Measurements from ENCODE around the gene HSPA12B. TPM values are rescaled to one million over a fixed set of nuclear protein-coding genes. Genes with fewer than 3 reads are reported as not detected.

The HSPA12B gene
- polyA plus RNA-seq, 2 of the 4 experiments (the other 2 are of a cell fraction): 0.37 to 1.2 TPM

DNA sequence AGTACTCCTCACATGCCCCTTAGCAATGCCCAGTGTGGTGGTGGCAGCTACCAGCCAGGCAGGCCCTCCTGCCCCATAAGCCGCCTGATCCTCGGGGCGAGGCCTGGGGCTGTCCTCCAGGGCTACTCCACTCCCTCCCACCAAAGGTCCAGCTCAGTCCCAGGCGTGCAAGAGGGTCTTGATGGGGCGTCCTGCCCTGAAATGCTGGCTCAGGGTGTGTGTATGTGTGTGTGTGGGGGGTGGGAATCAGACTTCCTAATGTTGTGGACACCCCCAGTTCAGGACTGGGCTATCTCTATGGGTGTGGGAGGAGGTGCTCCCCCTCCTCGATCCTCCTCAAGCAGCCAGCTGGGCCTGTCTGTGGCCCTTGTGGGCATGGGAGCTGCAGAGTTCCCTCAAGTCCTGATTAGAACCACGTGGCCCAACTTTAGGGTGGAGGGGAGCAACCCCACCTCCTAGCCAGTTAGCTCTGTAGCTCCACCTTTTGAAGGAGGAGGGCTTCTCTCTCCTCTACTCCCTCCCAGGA, 7.5 kb downstream of the HSPA12B start (continued):
- TF ChIP-seq, protein P1, sequence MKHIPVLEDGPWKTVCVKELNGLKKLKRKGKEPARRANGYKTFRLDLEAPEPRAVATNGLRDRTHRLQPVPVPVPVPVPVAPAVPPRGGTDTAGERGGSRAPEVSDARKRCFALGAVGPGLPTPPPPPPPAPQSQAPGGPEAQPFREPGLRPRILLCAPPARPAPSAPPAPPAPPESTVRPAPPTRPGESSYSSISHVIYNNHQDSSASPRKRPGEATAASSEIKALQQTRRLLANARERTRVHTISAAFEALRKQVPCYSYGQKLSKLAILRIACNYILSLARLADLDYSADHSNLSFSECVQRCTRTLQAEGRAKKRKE (CRISPR knock-in tag; IDR thresholded peaks at IDR 0.05; ENCODE audit: low read depth): no peak
- no peak for TF ChIP-seq ZFP36 (IDR thresholded peaks at IDR 0.05; ENCODE audit: borderline replicate concordance, partially characterized antibody)
- TF ChIP-seq, protein P2, sequence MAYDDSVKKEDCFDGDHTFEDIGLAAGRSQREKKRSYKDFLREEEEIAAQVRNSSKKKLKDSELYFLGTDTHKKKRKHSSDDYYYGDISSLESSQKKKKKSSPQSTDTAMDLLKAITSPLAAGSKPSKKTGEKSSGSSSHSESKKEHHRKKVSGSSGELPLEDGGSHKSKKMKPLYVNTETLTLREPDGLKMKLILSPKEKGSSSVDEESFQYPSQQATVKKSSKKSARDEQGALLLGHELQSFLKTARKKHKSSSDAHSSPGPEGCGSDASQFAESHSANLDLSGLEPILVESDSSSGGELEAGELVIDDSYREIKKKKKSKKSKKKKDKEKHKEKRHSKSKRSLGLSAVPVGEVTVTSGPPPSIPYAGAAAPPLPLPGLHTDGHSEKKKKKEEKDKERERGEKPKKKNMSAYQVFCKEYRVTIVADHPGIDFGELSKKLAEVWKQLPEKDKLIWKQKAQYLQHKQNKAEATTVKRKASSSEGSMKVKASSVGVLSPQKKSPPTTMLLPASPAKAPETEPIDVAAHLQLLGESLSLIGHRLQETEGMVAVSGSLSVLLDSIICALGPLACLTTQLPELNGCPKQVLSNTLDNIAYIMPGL (CRISPR knock-in tag; IDR thresholded peaks at IDR 0.05; ENCODE audit: borderline replicate concordance): no peak
- TF ChIP-seq, protein P3, sequence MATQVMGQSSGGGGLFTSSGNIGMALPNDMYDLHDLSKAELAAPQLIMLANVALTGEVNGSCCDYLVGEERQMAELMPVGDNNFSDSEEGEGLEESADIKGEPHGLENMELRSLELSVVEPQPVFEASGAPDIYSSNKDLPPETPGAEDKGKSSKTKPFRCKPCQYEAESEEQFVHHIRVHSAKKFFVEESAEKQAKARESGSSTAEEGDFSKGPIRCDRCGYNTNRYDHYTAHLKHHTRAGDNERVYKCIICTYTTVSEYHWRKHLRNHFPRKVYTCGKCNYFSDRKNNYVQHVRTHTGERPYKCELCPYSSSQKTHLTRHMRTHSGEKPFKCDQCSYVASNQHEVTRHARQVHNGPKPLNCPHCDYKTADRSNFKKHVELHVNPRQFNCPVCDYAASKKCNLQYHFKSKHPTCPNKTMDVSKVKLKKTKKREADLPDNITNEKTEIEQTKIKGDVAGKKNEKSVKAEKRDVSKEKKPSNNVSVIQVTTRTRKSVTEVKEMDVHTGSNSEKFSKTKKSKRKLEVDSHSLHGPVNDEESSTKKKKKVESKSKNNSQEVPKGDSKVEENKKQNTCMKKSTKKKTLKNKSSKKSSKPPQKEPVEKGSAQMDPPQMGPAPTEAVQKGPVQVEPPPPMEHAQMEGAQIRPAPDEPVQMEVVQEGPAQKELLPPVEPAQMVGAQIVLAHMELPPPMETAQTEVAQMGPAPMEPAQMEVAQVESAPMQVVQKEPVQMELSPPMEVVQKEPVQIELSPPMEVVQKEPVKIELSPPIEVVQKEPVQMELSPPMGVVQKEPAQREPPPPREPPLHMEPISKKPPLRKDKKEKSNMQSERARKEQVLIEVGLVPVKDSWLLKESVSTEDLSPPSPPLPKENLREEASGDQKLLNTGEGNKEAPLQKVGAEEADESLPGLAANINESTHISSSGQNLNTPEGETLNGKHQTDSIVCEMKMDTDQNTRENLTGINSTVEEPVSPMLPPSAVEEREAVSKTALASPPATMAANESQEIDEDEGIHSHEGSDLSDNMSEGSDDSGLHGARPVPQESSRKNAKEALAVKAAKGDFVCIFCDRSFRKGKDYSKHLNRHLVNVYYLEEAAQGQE (IDR thresholded peaks at IDR 0.05): no peak
- TF ChIP-seq RCOR1 (IDR thresholded peaks at IDR 0.05; ENCODE audit: low read depth, low read length): no peak
- TF ChIP-seq JUNB (IDR thresholded peaks at IDR 0.05): no peak
- no peak for TF ChIP-seq NPAS2 (CRISPR knock-in tag; IDR thresholded peaks at IDR 0.05; ENCODE audit: borderline replicate concordance)
- TF ChIP-seq, protein P4, sequence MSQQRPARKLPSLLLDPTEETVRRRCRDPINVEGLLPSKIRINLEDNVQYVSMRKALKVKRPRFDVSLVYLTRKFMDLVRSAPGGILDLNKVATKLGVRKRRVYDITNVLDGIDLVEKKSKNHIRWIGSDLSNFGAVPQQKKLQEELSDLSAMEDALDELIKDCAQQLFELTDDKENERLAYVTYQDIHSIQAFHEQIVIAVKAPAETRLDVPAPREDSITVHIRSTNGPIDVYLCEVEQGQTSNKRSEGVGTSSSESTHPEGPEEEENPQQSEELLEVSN (IDR thresholded peaks at IDR 0.05; ENCODE audit: borderline replicate concordance, low read depth): no peak

- FAIRE-seq: no peak
- Histone ChIP-seq H3K4me3 (no peak overlapping the region), H3K9me3 (no peaks in the 10 kb centered on the region), H3K4me2 (no peak overlapping the region), H3K4me1 (peaks cover 18% of the 10 kb centered on the region; the same call in 2 of the 3 replicates), H3K27ac (no peak overlapping the region)
- ChIA-PET POLR2A (interaction anchor here (0.9 kb wide), 2 partner anchors 9 to 64 kb away, joined by 3 read pairs; no protein-coding TSS in a partner anchor), CTCF (interaction anchor here (0.5 to 72.1 kb wide), 9 partner anchors 7 to 1761 kb away, joined by 3 to 2233 read pairs (median 36); partner anchors contain the start of genes ADAM33, ADISSP, AP5S1 and CENPB)
- ATAC-seq: no peak
- no peak for DNase-seq (ENCODE audit: low read depth in 1 of 2, low spot score in 1 of 2)
- no peak for TF ChIP-seq NR3C1 (IDR thresholded peaks at IDR 0.05)
- TF ChIP-seq HOXB5 (CRISPR knock-in tag; IDR thresholded peaks at IDR 0.05): no peak
- no peak for TF ChIP-seq POLR2AphosphoS2 (conservative IDR thresholded peaks at IDR 0.05; ENCODE audit: low read length)
- TF ChIP-seq, protein P5, sequence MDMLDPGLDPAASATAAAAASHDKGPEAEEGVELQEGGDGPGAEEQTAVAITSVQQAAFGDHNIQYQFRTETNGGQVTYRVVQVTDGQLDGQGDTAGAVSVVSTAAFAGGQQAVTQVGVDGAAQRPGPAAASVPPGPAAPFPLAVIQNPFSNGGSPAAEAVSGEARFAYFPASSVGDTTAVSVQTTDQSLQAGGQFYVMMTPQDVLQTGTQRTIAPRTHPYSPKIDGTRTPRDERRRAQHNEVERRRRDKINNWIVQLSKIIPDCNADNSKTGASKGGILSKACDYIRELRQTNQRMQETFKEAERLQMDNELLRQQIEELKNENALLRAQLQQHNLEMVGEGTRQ (IDR thresholded peaks at IDR 0.05): no peak
- no peak for TF ChIP-seq NFE2L2 (conservative IDR thresholded peaks at IDR 0.05; ENCODE audit: low read length)
- TF ChIP-seq, protein P6, sequence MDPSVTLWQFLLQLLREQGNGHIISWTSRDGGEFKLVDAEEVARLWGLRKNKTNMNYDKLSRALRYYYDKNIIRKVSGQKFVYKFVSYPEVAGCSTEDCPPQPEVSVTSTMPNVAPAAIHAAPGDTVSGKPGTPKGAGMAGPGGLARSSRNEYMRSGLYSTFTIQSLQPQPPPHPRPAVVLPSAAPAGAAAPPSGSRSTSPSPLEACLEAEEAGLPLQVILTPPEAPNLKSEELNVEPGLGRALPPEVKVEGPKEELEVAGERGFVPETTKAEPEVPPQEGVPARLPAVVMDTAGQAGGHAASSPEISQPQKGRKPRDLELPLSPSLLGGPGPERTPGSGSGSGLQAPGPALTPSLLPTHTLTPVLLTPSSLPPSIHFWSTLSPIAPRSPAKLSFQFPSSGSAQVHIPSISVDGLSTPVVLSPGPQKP (IDR thresholded peaks at IDR 0.05; ENCODE audit: low read depth, low read length): no peak
- no peak for TF ChIP-seq ESRRA (IDR thresholded peaks at IDR 0.05; ENCODE audit: borderline replicate concordance, low read length)
- no peak for TF ChIP-seq SMC3 (IDR thresholded peaks at IDR 0.05)
- no peak for TF ChIP-seq ZFP36 (IDR thresholded peaks at IDR 0.05; ENCODE audit: borderline replicate concordance, partially characterized antibody)
- TF ChIP-seq NPAS2 (CRISPR knock-in tag; IDR thresholded peaks at IDR 0.05; ENCODE audit: borderline replicate concordance): no peak
- TF ChIP-seq HEYL (CRISPR knock-in tag; IDR thresholded peaks at IDR 0.05): no peak
- no peak for TF ChIP-seq ZC3H11A (IDR thresholded peaks at IDR 0.05)
- TF ChIP-seq CBX2 (IDR thresholded peaks at IDR 0.05; ENCODE audit: borderline replicate concordance, low read depth): no peak
- no peak for TF ChIP-seq ZSCAN20 (CRISPR knock-in tag; IDR thresholded peaks at IDR 0.05)
- TF ChIP-seq CBX8 (IDR thresholded peaks at IDR 0.05): no peak
- WGBS (ENCODE audit: missing lambda C conversion rate): 81% methylated on average over 13 of the region's 15 CpGs
Measured at GRCh38 chr20:3740615-3741301, 8.3 kb downstream of the HSPA12B start.
